ENCODE data around the gene RPL29. TPM values are rescaled to one million over a fixed set of nuclear protein-coding genes. Genes with fewer than 3 reads are reported as not detected.

RPL29 gene
- total RNA-seq, 4 donors from 2014 or later = 1,093 to 1,919 (median 1,775) TPM

DNA sequence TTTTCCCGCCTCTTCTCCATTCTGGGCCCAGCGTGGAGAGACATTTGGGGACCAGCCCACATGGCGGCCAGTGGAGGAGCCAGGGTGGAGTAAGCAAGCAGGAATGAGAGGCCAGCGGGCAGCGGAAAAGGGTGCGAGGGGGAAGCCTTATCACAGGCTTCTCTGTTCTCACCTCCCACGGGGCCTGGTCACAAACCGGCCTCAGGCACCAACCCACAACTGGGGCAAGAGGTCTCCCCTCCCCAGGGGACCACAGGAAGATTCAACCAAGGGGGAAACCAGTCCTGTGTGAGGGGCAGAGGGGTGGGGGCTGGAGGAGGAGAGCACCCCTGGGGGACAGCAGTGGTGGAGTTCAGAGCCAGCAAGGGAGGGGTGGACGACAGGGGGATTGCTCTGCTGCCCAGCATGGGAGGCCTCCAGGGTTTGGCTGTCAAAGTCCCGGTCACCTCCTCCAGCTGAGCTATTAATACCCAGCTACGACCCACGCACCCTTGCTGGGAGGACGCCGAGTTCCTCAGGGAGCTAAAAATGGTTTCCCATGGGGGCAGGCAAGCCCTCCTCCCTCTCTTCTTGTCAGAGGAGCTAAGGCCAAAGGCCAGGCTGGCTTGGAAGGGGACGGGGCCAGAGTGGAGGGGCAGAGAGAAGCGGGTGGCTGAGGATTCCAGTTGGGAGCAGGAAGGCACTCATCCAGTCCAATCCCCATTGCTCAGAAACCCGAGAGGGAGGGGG, 23.8 kb upstream of the RPL29 start:
- TF ChIP-seq, protein P1, sequence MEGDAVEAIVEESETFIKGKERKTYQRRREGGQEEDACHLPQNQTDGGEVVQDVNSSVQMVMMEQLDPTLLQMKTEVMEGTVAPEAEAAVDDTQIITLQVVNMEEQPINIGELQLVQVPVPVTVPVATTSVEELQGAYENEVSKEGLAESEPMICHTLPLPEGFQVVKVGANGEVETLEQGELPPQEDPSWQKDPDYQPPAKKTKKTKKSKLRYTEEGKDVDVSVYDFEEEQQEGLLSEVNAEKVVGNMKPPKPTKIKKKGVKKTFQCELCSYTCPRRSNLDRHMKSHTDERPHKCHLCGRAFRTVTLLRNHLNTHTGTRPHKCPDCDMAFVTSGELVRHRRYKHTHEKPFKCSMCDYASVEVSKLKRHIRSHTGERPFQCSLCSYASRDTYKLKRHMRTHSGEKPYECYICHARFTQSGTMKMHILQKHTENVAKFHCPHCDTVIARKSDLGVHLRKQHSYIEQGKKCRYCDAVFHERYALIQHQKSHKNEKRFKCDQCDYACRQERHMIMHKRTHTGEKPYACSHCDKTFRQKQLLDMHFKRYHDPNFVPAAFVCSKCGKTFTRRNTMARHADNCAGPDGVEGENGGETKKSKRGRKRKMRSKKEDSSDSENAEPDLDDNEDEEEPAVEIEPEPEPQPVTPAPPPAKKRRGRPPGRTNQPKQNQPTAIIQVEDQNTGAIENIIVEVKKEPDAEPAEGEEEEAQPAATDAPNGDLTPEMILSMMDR (IDR thresholded peaks at IDR 0.05; ENCODE audit: low read depth) = no peak

DNA sequence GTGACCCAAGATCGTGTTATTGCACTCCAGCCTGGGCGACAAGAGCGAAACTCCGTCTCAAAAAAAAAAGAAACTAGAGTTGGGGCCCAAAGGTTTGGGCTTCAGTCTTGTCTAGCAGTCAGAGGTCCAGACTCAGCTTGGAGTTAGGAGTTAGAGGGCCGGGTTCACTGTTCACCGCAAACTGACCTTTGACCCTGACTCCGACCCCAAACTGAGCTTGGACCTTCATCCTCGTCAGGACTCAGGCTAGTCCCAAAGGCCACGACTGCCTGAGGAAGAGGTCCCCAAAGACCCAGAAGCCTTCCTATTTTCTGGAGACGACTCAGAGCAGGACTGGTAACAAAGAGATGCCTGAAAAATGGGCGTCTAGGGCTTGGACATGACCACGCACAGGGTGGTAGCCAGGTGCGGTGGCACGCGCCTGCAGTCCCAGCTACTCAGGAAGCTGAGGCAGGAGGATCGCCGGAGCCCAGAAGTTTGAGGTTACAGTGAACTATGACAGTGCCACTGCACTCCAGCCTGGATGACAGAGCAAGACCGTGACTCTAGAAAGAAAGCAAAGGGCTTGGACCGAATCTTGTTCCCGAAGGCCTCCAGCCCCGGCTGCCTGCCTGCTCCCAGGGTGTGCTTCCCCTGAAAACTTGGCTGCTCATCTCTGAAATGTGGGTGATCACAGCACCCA, 22.8 kb upstream of the RPL29 start:
- TF ChIP-seq, protein P1 (IDR thresholded peaks at IDR 0.05; ENCODE audit: low read depth) = no peak

DNA sequence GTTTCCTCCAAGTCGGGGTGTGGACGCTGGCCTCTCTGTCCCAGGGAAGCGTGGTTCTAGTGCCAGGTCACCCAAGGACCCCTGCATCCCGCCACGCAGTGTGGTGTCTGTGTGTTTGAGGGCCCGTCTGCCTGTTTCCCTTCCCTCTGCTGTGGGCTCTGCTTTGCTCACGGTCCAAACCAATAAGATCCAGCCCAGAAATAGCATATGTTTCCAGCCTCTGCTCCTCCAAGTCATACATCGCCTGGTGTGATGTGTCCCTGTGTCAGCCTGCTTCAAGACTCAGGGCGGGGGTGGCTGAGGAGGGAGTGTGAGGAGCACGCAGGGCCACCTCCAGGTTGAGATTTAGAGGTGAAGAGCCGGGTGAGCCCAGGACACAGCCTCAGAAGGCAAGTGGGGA, 21.9 kb upstream of the RPL29 start:
- TF ChIP-seq, protein P1 (IDR thresholded peaks at IDR 0.05; ENCODE audit: low read depth) = no peak

DNA sequence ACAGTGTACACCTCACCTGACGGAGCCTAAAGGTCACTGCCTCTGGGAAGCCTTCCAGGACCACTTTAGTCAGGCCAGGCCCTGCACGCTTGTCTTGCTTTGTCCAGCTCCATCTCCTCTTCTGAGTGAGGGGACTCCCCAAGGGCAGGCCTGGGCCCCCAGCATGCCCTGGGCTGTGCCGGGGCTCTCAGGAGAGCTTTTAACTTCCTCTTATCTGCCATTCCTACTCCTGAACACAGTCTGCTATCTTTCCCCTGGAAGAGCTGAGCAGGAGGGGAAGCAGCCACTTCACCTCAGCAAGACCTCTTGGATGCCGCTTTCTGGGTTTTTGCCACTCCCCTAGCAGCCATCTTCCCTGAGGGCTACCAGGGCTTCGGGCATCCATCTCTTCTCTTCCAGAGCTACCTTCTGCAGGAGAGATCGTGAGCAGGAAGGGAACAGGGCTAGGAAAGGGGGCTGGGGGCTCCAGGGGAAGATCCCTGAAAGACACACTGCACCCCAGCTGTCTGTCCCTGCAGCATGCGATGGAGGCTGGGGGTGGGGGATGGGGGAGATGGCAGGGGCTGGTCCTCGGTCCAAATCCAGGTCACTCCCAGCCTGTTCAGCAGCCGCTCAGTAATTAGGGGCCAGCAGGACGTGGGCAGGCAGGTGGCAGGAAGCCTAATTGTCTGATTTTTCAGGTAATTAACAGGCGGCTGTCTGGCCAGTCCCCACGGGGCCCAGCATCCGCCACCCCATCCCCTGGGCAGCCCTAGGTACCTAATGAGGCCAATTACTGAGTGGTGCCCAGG, 19.9 kb upstream of the RPL29 start:
- TF ChIP-seq, protein P1 (IDR thresholded peaks at IDR 0.05; ENCODE audit: low read depth) = no peak

DNA sequence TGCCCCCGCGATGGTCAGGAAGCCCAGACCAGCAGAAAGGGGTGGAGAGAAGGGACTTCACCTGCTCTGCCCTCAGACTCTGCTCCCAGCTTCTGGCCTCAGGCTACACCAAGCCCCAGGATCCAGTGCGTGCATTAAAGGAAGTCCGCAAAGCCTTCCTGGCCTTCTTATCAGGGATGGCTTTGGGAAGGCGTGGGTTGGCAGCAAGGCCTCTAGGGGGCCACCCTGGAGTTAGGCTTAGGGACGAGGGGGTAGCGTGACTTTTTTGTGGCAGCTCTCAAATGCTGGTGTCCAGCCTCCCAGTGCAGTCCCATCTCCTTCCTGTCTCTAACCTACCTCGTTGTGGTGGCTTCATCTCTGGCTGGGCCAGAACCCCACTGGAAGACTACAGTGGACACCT, 18.9 kb upstream of the RPL29 start:
- TF ChIP-seq, protein P1 (IDR thresholded peaks at IDR 0.05; ENCODE audit: low read depth) = no peak

DNA sequence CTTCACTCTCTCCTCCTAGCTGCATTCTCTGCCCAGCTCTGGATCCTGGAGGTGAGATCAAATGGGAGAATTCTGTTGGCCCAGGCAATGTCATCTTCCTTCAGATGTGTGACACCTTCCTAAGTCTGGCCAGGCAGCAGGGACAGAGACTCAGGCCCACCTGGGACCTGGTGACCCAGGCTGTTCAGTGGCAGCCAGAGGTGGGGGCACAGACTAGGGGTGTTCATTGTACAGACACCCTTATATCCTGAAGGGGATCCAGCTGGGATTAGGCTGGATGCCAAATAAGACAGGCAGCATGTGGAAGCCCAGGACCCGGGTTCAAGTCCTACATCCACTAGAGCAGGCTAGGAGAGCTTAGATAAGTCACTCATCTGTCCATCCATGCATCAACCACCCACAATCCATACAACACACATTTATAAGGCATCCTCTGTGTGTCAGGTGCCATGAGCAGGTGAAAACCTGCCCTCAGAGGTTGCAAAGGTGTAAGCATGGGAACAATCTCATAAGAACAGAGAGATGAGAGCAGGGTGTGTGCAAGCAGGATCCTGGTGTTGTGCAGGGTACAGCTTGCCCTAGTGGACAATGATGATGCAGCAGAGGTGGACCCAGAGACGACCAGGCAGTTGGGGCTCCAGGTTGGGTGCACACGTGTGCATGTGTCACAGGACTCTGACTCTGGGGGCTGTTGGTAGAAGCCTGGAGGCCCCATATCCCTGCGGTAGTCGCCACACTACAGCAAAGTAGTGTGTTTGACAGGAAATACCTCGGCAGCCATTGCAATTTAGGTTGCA, 18.3 kb upstream of the RPL29 start:
- TF ChIP-seq, protein P1 (IDR thresholded peaks at IDR 0.05; ENCODE audit: low read depth) = no peak
